BJ (cell line): ENCODE results near the gene SDK1. TPM values are rescaled to one million over a fixed set of nuclear protein-coding genes. Genes with fewer than 3 reads are reported as not detected.

ENCODE experiments used
- CTCF ChIA-PET: fragments of 350-600 bp; formaldehyde crosslinking; extraction: SDS; loops from one replicate; lab custom pipeline; 2021; ENCODE audit warnings: antibody characterized with exemption, inconsistent platforms; lab: Yijun Ruan, JAX
- POLR2A ChIA-PET: fragments of 300-600 bp; sonication (Branson Sonifier 250); formaldehyde crosslinking; extraction: SDS; loops from one replicate; lab custom pipeline; 2021; ENCODE audit warnings: antibody characterized with exemption; lab: Charles Lee
- DNase-seq: peaks from one replicate; pipeline ENCODE4 v3.0.0-alpha.2; 2011; ENCODE audit warnings: low read depth
- H3K27me3 ChIP-seq: 2 replicates; pipeline ENCODE4 v1.6.0; 2011; ENCODE audit warnings: low read length; ENCODE audit not compliant: control insufficient read depth, insufficient read depth
- H3K36me3 ChIP-seq: 2 replicates; pipeline ENCODE4 v1.5.1; 2011; ENCODE audit warnings: low read length; ENCODE audit not compliant: control insufficient read depth, insufficient read depth
- H3K4me3 ChIP-seq: 2 replicates; pipeline ENCODE4 v1.5.1; 2011; ENCODE audit warnings: low read depth, mild to moderate bottlenecking, control low read depth, low read length
- polyA plus RNA-seq: library from polyadenylated mRNA; depleted of rRNA; stranded (reverse); fragments of >200 nt; gene quantifications from 2 replicates; pipeline ENCODE4 v1.2.3, GENCODE V29; 2011
- TF ChIP-seq, protein P1 (sequence below): IDR thresholded peaks from 2 replicates; pipeline ENCODE4 v1.5.1; 2011; ENCODE audit warnings: low read depth, mild to moderate bottlenecking, control low read depth, inconsistent platforms, low read length, moderate library complexity; ENCODE audit not compliant: insufficient read depth

The SDK1 gene
- polyA plus RNA-seq, 1 experiment = 0.01 TPM

- POLR2A ChIA-PET = no interaction called here
- Histone ChIP-seq H3K4me3 (no peak overlapping the region), H3K36me3 (no peaks in the 10 kb centered on the region), H3K27me3 (no peaks in the 10 kb centered on the region)
- TF ChIP-seq, protein P1, sequence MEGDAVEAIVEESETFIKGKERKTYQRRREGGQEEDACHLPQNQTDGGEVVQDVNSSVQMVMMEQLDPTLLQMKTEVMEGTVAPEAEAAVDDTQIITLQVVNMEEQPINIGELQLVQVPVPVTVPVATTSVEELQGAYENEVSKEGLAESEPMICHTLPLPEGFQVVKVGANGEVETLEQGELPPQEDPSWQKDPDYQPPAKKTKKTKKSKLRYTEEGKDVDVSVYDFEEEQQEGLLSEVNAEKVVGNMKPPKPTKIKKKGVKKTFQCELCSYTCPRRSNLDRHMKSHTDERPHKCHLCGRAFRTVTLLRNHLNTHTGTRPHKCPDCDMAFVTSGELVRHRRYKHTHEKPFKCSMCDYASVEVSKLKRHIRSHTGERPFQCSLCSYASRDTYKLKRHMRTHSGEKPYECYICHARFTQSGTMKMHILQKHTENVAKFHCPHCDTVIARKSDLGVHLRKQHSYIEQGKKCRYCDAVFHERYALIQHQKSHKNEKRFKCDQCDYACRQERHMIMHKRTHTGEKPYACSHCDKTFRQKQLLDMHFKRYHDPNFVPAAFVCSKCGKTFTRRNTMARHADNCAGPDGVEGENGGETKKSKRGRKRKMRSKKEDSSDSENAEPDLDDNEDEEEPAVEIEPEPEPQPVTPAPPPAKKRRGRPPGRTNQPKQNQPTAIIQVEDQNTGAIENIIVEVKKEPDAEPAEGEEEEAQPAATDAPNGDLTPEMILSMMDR = no peak
- CTCF ChIA-PET = no interaction called here
- DNase-seq = no peak
Observed at GRCh38 chr7:3504384-3504783, 203.3 kb downstream of the SDK1 start.

DNA sequence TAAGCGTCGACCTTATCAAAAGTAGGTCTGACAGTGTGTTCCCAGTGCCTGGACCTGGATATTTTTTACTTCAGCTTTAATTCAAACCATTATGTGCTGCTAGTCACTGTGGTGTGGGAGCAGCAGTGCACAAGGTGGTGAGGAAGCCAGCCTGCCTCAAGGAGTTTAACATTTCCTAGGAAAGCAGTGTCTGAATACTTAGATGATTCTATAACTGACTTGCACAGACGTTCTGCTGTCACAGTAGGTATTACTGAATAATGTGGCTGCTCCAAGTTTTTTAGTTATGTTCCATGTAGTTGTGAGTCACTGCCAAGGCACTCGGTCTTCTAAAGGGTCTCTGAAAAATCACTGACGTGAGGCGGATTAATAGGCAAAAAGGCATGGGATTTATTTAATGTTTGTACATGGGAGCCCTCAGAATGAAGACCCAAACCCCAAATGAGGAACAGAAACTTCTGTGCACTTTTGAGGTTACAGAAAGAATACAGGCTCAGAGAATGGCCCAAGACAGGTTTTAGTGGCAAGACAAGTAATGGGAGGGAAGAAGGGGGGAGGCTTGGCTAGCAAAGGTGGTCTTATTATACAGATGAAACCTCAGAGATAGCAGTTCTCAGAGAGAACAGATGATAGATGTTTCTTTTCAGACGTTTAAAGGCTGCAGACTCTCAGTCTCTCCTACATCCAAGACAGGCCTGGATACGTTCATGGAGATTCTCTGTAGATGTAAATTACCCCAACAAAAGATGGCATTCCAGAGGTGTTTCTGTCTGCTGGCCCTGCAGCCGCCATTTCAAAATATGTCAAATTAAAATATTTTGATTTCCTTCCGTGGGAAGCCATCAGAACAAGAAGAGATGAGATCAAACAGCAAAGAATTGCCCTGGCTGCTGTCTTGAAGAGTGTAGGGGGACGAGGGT is 209.3 kb downstream of the SDK1 start:
- DNase-seq = no peak
- no peaks in the 10 kb centered on the region for H3K27me3 ChIP-seq
- ChIA-PET POLR2A (no interaction called here), CTCF (interaction anchor here (0.6 kb wide), 1 partner anchor 635 kb away, joined by 3 read pairs; no protein-coding TSS in a partner anchor)
- H3K4me3 ChIP-seq = no peak overlapping the region
- TF ChIP-seq, protein P1 = no peak
- H3K36me3 ChIP-seq = no peaks in the 10 kb centered on the region

DNA sequence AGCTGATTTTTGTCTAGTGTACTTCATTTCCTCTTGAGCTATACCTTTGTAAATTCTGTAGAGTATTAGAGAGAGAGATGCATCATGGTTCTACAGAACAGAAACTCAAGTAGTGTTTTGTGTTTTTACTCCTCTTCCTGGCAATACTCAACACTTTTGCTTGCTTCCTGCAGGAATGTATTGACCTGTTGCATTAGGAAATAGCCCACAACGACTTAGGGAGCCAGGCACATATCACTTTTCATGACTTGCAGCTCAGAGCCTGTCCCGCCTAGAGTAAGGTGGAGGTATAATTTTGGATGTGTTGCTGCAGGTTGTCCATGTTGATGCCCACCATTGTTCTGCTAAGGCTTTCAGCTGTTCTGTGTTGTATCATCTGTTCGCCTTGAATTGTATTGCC is 216.3 kb downstream of the SDK1 start:
- DNase-seq = no peak
- no peaks in the 10 kb centered on the region for H3K36me3 ChIP-seq
- POLR2A ChIA-PET = no interaction called here
- H3K27me3 ChIP-seq = no peaks in the 10 kb centered on the region
- TF ChIP-seq, protein P1 = no peak
- no peak overlapping the region for H3K4me3 ChIP-seq
- CTCF ChIA-PET = no interaction called here

DNA sequence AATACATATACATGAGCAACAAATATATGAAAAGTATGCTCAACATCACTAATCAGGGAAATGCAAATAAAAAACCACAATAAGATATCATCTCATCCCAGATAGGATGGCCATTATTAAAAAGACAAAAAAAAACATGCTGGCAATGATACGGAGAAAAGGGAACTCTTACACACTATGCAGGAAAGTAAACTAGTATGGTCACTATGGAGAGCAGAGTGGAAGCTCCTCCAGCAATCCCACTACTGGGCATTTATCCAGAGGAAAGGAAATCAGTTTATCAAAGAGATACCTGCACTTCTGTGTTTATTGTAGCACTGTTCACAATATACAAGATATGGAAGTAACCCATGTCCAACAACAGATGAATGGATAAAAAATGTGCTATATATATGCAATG is 217.5 kb downstream of the SDK1 start:
- TF ChIP-seq, protein P1 = no peak
- ChIA-PET CTCF (no interaction called here), POLR2A (no interaction called here)
- H3K36me3 ChIP-seq = no peaks in the 10 kb centered on the region
- H3K4me3 ChIP-seq = no peak overlapping the region
- no peaks in the 10 kb centered on the region for H3K27me3 ChIP-seq
- DNase-seq = no peak

DNA sequence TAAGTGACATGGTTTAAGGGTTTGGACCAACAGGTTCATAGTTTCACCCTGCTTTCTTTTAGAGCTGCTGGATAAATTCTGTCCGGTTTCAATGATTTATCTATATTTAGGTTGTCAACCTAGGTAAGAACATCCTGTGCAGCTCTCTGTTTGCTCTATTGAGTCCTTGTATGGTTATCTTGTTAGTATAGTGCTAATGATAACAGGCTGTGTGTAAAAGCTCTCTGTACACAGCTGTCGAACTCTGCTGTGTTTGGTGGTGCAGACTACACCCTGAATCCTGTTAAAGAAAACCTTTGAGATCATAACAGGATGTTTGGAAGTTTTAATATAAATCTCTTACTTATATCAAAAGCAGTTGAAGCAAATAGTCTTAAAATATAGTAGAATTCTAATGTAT is 219.2 kb downstream of the SDK1 start:
- Histone ChIP-seq H3K36me3 (no peaks in the 10 kb centered on the region), H3K4me3 (no peak overlapping the region), H3K27me3 (no peaks in the 10 kb centered on the region)
- POLR2A ChIA-PET = no interaction called here
- TF ChIP-seq, protein P1 = no peak
- CTCF ChIA-PET = no interaction called here
- no peak for DNase-seq
